GM18502 (cell line): ENCODE data around the gene MAGI3.
"Not testable (repeated sequence)": the region's sequence is repeated elsewhere in the genome, so short reads cannot be mapped to it uniquely, and the experiment has no call there.

Experiments used
- ATAC-seq: cut with Tn5 transposase; IDR thresholded peaks from one replicate; pipeline ENCODE4 v1.9.1; 2021; ENCODE audit warnings: mild to moderate bottlenecking; ENCODE audit not compliant: unreplicated experiment, poor library complexity

Gene MAGI3

GRCh38 chr1:113438505-113439276, 48.4 kb downstream of the MAGI3 start:
- ATAC-seq: no peak

- no peak for ATAC-seq
Measured at GRCh38 chr1:113439277-113439670, 49.0 kb downstream of the MAGI3 start.

- ATAC-seq: no peak
Measured at GRCh38 chr1:113442131-113442530, 51.8 kb downstream of the MAGI3 start.

- no peak for ATAC-seq
Measured at GRCh38 chr1:113444857-113445256, 54.5 kb downstream of the MAGI3 start.

GRCh38 chr1:113451710-113452109, 61.4 kb downstream of the MAGI3 start:
- ATAC-seq: no peak

- no peak for ATAC-seq
Measured at GRCh38 chr1:113452921-113453770, 62.8 kb downstream of the MAGI3 start.

GRCh38 chr1:113453771-113454083, 63.4 kb downstream of the MAGI3 start:
- ATAC-seq: no peak

GRCh38 chr1:113455374-113455773, 65.1 kb downstream of the MAGI3 start:
- ATAC-seq: no peak

- ATAC-seq: no peak
Measured at GRCh38 chr1:113456967-113457366, 66.7 kb downstream of the MAGI3 start.

- ATAC-seq: no peak
Measured at GRCh38 chr1:113459279-113459678, 69.0 kb downstream of the MAGI3 start.

- no peak for ATAC-seq
Measured at GRCh38 chr1:113467991-113468390, 77.7 kb downstream of the MAGI3 start.

- ATAC-seq: not testable (repeated sequence)
Measured at GRCh38 chr1:113478427-113479195, 88.3 kb downstream of the MAGI3 start.

- no peak for ATAC-seq
Measured at GRCh38 chr1:113479713-113480676, 89.7 kb downstream of the MAGI3 start.

- ATAC-seq: not testable (repeated sequence)
Measured at GRCh38 chr1:113485131-113485530, 94.8 kb downstream of the MAGI3 start.

GRCh38 chr1:113488576-113489177, 98.4 kb downstream of the MAGI3 start:
- no peak for ATAC-seq

GRCh38 chr1:113490384-113490783, 100.1 kb downstream of the MAGI3 start:
- no peak for ATAC-seq

- no peak for ATAC-seq
Measured at GRCh38 chr1:113493533-113493932, 103.2 kb downstream of the MAGI3 start.

- ATAC-seq: no peak
Measured at GRCh38 chr1:113505357-113505756, 115.0 kb downstream of the MAGI3 start.

- no peak for ATAC-seq
Measured at GRCh38 chr1:113507552-113508214, 117.4 kb downstream of the MAGI3 start.
